Raji (cell line): Measurements from ENCODE around the gene ZNF488.

ENCODE experiments used
- POLR2A ChIP-seq: IDR thresholded peaks from 2 replicates; pipeline ENCODE4 v1.6.1; 2011; ENCODE audit warnings: low read depth, low read length, control low read depth; ENCODE audit not compliant: insufficient read depth

Gene ZNF488

DNA sequence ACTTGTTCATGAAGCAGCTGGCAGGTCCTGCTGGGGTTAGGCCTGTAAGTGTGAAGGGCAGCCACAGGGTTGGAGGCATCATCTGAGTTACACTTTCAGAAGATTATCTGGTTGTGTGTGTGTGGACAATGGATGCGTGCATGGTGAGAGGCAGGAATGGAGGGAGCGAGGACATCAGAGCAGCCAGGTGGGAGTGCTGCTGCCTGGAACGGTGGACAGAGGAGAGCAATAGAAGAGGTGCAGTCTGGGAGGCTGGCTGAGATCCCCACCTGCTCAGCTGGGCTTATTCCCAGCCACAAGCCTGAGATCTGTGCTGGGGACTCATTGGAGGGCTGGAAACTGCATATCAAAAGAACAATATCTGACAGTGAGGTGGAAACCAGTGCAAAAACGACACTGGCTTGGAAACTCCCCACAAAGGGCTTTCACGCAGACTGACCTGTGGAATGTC lies 17.9 kb downstream of the ZNF488 start:
- TF ChIP-seq POLR2A: no peak

DNA sequence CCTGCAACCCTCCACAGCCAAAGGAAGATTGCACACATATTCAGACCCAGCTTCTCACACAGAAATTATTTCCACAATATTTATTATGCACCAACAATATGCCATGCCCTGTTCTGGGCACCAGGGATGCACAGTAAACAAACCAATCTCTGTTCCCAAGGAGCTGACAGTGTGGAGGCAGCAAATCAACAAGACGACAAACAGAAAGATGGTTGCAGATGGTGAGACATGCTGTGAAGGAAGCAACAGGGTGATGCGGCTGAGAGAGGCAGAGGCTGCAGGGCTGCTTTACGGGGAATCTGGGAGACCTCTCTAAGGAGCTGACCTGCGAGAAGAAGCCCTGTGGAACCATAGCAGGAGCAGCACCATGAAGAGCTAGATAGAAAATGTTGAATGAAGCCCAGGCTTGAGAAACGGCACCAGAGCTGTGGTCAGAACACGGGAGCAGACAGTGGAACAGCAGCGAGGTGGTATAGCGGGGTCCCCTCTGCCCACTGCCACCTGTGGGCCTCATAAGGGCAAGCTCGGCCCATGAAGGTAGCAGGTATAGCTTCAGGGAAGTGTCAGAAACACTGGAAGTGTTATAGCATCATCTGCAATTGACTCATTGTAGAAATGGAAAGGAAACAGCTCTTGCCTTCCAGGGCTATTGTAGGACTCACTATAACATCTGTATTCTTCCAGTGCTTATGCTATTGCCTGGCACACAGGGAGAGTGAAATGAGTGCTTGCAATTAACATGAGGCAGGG lies 18.5 kb downstream of the ZNF488 start:
- no peak for TF ChIP-seq POLR2A

DNA sequence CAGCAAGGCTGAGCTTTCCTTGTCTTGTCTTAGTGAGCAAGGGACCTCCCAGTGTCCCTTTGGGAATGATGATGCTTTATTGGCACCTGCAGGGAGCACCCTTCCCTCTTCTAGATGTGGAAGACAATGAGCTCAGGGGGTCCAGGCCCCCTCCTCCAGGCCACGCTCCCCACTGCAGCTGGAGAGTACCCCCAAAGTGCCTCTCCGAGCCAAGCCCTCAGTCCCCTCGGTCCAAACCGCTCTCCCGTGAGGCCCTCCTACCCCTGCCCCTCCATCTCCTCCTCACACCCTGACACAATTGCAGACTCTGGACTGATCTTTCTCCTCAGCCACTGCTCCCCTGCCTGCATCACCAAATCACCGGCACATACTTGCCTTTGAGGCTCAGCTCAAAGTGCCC lies 19.2 kb downstream of the ZNF488 start:
- no peak for TF ChIP-seq POLR2A

DNA sequence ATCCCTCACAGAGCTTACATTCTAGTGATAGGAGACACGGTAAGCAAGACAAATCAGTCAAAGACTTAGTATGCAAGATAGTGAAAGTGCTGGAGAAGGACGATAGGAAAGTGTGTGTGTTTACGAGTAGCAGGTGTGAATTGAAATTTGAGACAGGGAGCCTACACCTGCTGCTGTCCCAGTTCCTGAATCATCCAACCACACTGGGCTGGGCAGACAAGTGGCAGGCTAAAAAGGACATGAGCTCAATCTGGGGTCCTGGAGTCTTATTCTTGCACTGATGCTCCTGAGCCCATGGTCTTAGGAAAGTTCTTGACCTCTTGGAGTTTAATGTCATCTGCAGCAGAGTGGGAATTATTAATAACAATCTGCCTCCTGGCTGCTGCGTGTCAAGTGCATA lies 19.7 kb downstream of the ZNF488 start:
- TF ChIP-seq POLR2A: no peak

DNA sequence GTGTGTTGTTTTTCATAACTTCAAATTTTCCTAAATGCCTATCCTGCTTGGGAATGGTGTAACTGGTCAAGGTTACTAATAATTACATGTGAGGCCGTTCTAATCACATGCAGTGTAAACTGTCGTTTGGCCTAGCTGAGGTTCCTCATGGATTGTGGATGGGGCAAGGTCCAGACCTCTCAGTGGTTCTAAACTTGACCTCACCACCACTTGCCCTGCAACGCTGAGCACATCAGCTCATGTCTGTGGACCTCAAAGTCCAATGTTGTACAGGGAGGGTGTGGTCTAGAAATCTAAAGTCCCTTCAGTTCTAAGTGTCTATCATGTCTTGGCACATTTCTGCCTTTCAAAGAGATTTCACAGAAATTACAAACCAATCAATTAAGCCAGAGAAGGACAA lies 20.3 kb downstream of the ZNF488 start:
- TF ChIP-seq POLR2A: no peak

DNA sequence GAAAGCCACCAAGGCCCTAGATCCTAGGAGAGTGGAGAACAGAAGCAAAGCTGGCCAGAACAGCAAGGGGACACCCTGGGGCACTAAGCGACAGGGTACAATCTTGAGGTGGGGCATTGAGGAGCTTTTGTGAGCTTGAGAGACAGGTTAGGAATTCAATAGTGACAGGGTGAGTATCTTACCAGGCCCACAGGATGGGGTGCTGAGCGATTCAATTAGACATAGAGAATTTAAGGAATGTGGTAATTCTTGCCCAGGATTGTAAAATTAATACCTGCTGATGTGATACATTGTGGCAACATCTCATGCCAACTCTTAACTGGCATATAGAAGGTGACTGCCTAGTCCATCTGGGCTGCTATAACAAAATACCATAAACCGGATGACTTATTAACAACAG lies 21.9 kb downstream of the ZNF488 start:
- no peak for TF ChIP-seq POLR2A

DNA sequence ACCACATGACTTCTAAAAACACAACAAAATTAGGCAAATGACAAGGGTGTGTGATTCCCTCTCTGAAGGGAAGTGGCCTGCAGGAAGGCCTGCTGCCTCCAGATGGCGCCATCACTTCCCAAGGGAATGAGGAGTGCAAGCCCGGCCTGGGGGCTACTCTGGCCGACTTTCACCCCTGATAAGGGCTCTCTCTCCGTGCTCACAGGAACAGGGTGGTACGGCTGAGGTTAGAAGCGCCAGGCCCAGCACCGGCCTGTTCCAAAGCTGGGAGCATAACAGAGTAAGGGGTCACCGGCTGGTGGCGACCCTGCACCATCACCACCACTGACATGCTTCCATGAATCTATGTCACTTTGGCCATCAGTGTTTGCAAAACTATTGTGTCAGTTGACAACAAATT lies 22.8 kb downstream of the ZNF488 start:
- TF ChIP-seq POLR2A: no peak

DNA sequence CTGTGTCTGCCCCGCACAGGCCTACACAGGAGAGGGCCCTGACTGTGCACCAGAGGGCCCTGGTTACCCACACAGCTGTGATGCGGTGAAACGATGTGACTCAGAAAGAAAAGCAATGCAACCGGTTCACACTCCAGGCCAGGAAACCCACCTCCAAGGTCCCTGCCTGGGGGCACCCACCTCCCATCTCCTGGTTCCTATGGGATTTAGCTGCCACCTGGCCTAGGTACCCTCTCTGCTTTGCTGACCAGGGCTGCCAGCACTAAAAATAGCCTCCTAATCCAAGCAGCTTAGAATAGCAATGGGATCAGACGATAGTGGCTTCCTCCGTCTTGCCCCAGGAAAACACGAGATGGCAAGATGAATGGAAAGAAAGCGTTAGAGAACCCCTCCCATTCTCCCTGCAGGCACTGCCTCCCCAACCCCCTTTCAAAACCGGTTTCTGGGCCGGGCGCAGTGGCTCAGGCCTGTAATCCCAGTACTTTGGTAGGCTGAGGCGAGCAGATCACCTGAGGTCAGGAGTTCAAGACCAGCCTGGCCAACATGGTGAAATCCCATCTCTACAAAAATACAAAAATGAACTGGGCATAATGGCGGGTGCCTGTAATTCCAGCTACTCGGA lies 23.6 kb downstream of the ZNF488 start:
- TF ChIP-seq POLR2A: no peak

DNA sequence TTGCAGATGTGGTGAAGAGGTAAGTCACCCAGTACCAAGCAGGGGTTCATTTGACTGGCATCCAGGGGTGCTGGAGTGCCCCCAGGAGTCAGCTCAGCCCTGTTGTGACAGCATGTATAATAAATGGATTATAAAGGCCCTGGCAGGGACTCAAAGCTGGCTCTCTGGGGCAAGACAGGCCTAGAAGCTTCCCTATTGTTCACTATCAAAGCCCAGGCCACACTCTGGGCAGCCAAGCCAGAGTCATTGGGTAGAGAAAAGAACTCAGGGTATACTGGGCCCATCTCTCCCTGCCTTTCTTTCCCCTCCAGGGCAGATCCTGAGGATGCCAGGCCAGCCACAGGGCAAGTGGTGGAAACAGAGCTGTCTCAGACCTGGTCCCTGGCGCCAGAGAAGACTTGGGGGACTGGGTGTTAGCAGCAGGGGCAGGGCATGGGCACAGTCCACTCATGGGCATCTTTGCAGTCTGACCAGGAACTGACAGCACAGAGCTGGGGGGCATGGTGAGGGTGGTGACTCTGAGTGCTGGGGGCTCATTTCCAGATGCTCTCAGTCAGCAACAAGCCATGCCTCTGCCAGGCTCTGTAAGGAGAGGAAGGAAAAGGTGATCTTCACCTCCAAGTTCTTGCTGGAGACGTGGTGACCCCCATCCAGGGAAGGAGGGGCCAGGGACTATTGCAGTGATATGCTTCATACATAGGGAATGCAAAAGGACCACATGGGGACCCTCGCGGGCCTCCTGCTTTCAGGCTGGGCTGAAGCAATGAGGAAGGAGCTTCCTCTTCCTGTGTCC lies 24.3 kb downstream of the ZNF488 start:
- no peak for TF ChIP-seq POLR2A

DNA sequence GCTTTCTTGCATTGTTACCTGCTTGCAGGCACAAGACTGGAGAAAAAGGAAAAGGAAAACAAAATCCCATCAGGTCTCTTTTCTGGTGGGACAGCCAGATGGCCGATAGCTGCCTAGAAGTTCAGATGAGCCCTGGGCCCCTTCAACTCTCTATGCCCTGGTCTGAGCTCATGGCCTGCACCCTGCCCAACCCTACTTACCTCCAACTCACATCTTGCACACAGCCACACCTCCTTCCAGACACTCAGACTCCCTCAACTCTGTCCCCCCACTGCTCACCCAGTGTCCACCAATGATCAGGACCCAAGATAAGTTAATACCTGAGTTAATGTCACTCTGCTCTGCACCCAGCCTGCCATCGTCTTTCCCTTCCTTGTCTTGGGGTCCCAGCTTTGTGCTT lies 25.0 kb downstream of the ZNF488 start:
- no peak for TF ChIP-seq POLR2A

DNA sequence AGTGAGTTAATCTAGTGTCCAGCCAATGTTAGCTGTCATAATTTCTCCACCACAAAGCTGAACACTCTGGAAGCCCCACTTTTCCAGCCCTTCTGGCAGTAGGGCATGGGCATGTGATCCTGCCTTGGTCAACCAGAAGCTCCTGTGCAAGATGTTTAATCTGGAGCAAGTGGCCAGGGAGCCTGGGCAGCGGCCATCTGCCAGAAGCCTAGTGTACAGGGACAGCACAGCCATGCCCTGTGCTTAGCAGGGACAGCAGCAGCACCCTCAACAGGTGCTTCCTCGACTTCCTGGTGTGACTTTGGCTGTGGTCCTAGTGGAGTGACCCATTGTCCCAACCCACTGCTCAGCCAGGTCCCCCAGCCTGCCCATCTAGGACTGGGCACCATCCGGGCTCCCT lies 25.6 kb downstream of the ZNF488 start:
- TF ChIP-seq POLR2A: no peak

DNA sequence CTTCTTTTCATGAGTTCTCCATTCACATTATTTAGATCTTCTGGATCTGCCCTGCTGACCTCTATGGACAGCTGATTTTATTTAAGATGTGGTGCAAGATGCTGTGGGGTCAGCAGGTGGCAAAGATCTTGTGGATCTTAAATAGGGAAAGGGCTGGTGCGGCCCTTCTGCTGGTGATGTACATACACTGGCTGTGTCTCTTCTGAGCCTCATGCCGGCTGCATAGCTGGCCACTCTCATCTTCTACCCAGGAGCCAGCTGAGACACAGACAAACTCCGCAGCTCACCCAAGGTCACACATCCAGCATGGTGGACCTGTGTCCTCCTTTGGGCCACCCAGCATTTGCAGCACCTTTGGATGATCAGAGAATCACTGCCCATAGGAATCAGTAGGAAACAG lies 26.2 kb downstream of the ZNF488 start:
- no peak for TF ChIP-seq POLR2A

DNA sequence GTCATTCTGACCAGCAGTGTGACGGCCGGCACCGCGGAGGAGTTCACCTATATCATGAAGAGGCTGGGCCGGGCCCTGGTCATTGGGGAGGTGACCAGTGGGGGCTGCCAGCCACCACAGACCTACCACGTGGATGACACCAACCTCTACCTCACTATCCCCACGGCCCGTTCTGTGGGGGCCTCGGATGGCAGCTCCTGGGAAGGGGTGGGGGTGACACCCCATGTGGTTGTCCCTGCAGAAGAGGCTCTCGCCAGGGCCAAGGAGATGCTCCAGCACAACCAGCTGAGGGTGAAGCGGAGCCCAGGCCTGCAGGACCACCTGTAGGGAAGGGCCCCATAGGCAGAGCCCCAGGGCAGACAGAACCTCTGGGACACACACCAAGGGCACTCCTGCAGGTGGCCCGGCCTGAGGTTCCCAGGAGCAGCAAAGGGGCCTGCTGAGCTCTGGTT lies 26.9 kb downstream of the ZNF488 start:
- no peak for TF ChIP-seq POLR2A

DNA sequence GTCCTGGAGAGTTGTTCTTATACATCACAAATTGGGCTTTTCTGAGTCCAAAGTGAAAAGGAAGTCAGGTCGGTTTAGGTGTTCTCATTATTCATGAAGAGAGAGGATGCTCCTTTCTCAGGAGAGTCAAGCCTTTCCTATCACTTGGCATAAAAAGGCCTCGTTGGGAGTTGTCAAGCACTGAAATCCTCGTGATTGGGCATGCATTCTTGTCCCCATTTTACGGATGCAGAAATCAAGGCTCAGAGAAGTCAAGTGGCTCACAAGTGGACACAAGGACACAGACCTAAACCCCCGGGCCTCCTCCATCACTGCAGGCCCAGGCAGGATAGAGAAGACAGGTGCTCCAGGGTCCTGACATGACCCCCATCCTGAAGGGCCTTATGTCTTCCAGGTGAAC lies 27.4 kb downstream of the ZNF488 start:
- no peak for TF ChIP-seq POLR2A

DNA sequence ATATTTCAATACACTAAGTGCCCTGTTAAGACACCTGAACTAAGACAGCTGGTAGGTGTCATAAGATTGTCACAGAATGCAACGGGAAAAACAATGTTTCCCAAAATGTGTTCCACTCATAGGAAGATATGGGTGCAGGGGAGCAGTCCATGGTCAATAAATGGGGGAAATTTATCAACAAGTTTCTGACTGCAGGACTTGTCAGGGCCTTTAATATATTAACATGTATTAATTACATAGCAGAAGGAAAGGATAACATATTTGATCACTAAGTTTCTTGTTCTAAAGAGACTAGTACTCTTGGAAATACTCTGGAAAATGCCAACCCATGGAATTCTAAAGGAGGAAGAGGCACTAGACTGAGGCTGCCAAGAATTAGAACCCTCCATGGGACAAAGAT lies 29.2 kb downstream of the ZNF488 start:
- no peak for TF ChIP-seq POLR2A

DNA sequence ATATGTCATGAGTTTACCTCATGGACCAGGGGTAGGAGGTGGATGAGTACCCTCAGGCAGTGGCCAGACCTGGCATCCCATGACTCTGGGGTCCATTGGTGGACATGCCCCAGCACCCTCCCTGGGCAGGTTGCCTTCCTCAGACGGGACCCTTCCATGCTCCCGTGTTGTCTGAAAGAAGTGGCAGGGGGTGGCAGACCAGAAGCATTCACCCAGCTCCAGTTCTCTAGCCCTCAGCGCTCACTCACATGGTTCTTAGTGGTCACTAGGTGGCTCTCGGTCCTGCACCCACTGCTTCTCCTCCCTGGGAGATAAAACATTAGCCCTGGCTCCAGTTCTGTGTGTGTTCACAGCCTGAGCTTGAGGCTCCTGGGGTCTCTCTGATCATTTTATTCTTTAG lies 29.9 kb downstream of the ZNF488 start:
- no peak for TF ChIP-seq POLR2A
